Measurements from ENCODE around the gene KCNJ12.
"Not testable (repeated sequence)": the region's sequence is repeated elsewhere in the genome, so short reads cannot be mapped to it uniquely, and the experiment has no call there.

The KCNJ12 gene

DNA sequence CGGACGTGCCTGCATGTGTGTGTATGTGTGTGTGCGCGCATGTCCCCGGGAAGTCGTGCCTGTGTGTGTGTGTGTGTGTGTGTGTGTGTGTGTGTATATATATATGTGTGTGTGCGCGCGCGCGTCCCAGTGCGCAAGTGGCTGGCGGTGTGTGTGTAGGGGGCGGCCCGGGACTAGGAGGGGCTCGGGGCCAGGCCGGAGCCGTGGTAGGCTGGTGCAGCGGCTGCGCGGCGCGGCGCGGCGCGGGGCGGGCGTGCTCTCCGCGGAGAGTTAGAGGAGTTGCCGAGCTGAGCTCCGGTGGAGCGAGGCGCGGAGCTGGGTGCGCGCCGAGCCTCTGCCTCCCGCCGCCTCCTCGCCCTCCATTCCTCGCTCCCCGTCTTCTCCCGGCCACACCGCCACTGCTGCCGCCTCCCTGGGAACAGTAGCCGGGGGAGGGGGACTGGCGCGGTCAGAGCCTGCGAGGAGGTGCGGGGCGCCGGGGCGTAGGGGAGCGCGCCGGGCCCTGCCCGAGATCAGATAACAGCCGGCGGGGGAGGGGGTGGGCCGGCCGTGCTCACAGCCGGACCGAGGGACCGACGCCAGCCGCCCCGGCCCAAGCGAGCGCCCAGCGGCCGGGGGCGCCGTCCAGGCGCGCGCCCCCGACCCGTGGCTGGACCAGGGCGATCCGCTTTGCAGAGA is at the start of gene KCNJ12:
KCNJ12 (plus strand) TSS at position 277 of the 678 bp plus-strand sequence. CDS start 38,986 bp downstream, outside the sequence.
- DNase-seq, result no peak

DNA sequence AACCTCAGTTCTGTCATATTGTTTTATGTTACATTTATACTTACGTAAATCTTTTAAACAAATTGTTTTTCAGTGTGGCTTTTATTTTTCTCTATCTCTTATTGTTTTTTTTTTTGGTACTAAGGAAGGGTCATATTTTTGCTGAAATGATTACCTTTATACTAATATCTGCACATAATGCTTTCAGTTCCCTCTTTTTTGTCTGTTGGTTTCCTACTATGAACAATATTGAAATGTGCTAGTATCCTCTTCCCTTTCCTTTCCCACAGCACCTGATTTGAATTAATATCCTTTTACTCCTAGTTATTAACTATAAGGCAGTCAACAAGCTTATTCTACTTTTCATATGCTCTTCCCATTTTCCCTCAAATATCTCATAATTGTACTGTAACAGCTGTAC is 48.2 kb upstream of the KCNJ12 start:
- not testable (repeated sequence) for DNase-seq

DNA sequence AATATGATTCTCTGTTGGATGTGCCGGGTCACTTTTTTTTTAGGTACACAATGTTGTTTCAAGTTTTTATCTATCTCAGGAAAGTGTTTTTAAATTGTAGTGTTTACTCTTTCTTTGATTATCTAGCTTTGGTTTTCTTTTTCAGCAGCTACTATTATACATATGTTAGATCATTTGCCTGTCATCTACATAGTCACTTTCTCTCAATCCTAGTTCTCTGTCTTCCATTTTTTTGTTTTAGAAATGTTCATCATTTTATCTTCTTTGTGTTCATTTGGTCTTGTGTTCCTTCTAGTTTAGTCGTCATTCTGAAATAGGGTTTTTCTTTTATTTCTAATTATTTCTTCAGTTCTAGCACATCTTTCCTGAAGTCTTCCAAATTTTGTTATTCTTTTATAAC is 47.4 kb upstream of the KCNJ12 start:
- DNase-seq, result not testable (repeated sequence)

DNA sequence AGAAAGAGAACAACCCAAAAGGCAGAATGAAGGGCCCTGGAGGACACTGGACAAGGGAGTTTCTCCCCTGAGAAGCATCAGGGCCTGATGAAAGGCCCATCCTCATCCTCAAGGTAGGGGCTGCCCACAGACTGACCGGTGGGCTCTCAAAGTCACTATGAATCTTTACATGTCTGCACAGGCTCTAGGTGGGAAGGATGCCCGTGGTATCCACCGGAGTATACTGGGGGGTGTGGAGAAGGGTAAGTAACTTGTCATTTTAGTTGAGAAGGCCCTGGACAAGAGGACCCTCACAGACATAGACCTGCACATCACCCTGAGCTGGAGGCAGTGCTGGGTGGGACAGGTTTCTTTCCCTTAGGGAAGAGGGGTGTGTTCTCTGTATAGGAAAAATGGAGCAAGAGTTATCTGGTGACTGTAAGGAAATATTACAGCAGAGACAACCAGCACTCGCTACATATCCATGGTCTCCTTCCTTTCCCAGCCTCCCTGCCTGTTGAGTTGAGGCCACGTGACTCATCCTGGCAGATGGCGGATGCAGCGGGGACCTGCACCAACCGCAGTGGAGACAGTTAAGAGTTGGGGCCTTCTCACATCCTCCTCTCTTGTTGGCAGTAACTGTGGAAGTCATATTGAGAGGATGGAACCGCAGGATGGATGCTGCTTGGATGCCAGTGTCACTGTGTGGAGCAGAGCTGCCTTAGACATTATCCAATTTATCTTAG is 45.6 kb upstream of the KCNJ12 start:
- no peak for DNase-seq

DNA sequence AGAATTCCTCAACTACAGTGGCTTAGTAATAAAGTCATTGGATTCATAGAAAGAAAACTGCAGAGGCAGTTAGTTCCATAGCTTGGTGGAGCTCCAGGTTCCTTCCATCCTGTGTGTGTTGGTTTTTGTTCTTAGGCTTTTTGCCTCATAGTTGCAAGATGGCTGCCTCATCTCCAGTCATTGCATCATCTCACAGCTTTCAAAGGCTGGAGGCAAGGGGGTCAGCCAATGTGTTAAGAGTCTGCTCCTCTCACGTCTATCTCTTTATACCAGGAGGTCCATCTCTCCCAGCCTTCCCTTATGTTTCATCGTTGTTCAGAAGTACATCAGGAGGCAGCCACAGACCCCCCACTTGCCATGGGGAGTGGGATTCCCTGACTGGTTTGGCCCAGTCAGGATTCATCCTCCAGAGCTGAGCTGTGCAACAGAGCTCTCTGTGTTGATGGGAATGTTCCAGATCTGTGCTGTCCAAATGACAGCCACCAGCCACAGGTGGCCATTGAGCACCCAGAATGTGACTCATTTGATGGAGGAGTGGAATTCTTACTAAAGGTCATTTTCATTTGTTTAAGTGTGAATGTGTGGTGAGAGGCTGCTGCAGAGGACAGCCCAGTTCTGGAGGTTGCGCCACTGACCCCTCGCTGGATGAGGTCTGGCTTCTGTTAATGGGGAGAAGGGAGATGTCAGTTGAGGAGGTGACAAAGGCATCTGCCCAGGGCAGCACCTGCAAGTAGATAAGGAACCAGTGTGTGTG is 39.4 kb upstream of the KCNJ12 start:
- DNase-seq, result not testable (repeated sequence)

DNA sequence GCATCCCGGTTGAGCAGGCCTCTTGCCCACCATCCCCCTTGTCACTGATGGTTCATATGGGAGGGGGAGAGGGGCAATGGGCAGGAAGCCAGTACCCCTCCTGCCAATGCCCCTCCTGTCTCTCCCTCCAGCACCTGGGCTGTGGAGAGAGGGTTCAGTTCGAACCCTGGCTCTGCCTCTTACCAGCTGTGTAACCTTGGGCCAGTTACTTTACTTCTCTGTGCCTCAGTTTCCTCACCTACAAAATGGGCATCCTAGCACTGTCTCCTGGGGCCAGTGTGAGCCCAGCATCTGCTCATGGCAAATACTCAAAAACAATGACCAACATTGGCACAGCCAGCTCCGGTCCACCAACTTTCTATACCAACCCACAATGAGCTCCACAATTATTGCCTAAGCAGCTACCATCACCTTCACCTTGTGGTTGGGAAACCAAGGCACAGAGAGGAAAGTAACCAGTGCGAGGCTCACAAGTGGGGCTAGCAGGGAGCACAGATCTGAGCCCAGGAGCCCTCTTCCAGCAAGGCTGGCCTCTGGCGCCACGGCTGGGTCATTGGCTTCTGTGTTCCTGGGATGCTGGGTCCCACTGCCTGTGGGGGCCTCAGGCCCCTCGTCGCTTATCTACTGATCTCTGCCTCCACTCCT is 38.1 kb upstream of the KCNJ12 start:
- DNase-seq, result not testable (repeated sequence)

DNA sequence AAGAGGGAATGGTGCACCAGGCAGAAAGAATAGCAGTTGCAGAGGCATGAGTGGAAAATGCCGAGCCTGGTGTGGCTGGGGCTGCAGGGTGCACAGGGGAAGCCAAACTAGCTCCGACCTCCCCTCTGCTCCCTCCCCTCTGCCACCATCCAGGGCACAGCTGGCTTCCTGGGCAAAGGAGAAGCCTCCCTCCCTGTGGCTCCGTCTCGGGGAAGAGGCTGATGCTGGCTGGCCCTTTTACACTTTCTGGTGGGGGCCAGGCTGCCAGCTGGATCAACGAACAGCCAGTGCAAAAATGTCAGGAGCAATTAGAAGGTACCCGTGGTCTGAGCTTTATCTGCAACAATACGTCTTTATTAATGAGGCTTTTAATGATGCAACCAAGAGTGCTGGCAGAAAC is 37.1 kb upstream of the KCNJ12 start:
- no peak for DNase-seq

DNA sequence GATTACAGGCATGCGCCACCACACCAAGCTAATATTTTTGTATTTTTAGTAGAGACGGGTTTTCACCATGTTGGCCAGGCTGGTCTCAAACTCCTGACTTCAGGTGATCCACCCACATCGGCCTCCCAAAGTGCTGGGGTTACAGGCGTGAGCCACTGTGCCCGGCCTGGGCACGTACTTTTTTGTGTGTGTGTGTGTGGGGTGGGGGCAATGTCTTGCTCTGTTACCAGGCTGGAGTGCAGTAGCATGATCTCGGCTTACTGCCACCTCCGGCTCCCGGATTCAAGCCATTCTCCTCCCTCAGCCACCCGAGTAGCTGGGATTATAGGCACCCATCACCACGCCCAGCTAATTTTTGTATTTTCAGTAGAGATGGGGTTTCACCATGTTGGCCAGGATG is 36.6 kb upstream of the KCNJ12 start:
- not testable (repeated sequence) for DNase-seq

DNA sequence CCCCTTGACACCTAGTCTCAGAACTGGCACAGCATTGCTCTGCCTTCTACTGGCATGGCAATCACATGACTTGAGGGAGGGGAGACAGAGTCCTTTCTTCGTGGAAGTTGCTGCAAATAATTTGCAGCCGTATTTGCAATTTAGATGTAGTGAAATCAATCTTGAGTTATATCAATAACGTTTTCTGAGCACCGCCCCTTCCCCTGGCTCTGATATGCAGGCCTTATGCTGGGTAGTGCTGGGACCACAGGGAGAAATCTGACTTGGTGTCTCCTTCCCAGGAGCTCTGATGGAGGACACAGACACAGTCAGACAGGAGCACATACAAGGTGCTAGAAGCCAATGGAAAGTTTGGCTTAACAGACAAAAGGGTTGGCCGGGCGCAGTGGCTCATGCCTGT is 35.8 kb upstream of the KCNJ12 start:
- not testable (repeated sequence) for DNase-seq

DNA sequence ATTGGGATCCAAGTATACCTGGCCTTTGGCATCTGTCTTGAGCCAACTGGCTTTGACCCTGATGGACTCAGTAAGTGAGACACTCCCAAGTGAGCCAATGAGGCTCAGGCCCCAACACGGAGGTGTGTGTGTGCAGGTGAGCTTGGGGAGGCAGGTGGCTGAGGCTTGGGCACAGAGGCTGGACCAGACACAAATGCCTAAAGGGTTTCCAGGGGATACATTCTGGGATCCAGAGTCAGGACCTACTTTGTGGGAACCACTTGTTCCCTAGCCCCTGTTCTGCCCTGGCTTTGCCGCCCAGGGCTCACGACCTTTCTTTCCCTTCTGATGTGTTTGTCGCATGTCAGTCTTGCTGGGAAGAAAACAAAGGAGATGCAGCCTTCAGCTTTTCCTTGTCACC is 34.9 kb upstream of the KCNJ12 start:
- DNase-seq, result not testable (repeated sequence)

DNA sequence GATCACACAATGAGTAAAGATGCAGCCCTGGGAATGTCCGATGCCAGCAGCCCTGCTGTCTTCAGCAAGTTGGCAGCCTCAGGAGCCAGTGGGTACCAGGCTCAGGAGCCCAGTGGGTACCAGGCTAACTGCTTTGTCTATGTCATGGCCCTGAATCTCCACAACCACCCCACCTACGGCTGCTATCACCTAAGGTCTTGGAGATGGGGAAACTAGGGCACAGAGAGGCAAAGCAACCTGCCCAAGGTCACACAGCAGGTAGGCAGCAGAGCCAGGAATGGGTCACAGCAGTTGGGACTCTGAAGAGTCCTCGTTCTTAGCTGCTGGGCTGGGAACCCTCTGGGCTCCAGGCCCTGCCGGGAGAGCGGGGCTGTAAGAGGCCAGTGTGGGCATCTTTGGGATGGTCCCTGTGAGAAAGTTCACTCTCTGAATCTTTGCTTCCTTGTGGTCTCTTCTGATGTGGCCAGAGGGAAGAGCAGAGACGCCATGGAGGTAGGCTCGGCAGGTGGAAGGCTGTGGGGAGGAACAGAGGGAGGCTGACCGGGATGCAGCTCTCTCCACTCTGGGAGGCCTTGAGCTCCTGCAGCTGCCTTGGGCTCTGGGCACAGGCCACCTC is 34.1 kb upstream of the KCNJ12 start:
- DNase-seq, result not testable (repeated sequence)

DNA sequence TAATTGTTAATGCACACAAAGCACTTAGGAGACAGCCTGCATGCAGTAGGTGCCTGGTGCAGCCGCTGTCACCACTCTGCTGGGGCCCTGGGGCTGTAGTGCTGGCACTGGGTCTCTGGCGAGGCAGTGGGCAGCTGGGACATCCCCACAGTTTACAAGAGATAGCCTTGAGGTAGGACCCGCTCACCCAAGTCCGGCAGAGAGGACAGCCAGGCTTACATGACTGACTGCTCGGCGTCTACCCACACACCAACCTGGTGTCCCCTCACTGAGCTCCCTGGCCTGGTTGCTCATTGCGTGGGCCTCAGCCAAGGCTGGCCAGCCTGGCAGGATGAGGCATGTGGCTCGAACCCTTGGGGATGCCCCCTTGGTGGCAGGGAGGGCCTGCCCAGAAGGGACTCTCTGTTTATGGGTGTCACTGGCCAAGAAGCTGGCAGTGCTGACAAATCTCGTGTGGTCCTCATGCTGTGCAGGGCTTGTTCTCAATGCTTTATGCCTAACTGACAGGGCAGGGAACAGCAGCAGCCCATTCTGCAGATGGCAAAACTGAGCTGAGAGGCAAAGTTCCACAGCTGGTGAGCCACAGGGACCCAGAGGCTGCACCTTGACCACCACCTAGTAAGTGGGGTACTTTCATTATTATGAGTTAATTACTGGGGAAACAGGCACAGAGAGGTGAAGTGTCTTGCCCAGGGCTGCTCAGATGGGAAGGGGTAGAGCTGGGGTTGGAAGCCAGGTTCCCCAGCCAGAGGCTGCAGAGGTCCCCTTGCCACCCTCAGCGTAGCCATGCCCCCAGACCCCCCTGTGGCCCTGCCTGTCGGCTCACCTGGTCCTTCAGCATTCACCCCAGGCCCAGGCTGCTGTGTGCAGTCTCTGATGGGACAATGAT is 32.9 kb upstream of the KCNJ12 start:
- DNase-seq, result not testable (repeated sequence)

DNA sequence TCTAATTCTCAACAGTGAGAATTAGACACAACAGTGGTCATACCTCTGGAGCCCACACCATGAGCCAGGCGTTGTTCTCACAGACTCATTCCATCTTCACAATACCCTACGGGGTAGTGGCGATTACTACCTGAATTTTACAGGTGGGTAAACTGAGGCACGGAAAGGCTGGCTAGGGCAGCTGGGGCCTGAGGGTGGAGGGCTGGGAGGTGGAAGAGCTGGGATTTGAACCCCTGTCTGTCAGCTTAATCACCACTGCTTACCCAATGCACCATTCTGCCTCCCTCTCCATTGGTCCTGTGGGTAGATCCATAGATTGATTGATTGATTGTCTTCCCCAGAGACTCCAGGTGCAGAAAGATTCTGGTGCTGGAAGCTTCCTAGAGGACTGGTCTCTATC is 31.4 kb upstream of the KCNJ12 start:
- DNase-seq, result not testable (repeated sequence)

DNA sequence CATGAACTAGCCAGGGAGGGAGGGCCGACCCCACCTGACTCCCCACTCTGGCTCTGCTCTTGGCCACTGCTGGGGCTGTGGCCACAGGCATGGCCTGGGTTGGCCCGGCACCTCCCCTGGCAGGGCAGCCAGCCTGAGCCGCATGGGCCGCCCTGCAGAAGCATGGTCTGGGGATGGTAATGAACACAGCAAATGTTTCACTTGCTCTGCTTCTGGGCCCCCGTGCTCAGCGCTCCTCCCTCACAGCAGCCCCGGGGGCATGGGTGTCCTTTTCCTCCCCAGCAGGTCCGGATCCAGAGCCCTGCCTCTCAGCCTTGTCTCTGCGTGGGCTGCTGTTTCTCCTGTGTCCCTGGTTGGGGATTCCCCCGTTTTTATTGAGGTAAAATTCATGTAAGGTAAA is 30.9 kb upstream of the KCNJ12 start:
- no peak for DNase-seq

DNA sequence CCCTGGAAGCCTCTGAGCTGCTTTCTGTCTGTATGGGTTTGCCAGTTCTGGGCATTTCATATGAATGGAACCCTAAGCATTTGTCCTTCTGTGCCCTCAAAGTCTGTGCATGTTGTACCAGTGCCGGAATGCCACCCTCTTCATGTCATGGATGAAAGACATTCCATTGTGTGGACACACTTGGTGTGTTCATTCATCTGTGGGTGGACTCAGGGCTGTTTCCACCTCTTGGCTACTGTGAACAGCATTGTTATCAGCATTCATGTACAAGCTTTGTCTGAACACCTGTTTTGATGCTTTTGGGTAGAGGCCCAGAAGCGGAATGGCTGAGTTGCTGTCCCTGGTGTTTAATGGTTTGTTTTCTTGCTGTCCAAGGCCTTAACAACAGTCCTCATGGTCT is 30.1 kb upstream of the KCNJ12 start:
- not testable (repeated sequence) for DNase-seq

DNA sequence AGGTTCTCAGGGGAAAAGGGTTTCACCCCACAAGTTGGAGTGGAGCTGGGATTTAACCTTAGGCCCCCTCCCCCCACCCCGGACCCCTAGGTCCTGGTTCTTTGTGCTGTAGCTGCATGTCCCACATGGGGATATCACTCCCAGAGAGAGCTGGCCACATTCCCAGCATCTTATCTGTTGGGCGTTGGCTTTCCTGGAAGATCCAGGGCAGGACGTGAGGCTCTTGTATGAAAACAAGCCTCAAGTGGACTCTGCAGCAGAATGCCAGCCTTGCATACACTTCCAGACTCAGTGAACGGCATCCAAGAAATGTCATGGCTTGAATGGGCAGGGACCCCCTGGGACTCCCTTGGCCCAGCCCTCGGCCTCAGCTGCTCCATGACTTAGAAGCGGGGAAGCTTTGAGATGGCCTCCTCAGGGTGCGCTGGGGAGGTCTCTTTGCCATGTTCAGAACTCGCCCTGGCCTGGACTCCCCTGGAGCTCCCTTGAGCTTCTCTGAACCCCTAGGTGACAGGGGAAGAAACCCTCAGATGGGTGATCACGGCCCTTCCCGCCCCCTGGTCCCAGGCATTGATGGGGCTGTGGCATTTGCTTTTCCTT is 29.4 kb upstream of the KCNJ12 start:
- DNase-seq, result not testable (repeated sequence)

DNA sequence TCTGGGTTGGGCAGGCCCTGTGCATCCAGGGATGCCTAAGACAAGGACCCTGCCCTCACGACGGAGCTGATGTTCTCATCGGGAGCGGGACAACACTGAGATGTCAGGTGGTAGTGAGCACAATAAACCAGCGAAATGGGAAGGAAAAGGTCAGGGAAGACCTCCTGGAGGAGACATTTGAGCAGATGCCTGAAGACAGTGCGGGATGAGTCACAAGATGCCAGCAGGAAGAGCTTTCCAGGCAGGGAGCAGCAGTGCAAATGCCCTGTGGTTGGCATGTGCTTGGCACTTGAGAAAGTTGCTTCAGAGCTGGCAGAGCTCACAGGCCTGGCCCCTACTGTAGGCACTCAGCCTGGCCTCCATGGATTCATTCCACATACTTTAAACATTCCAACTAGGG is 28.5 kb upstream of the KCNJ12 start:
- DNase-seq, result not testable (repeated sequence)

DNA sequence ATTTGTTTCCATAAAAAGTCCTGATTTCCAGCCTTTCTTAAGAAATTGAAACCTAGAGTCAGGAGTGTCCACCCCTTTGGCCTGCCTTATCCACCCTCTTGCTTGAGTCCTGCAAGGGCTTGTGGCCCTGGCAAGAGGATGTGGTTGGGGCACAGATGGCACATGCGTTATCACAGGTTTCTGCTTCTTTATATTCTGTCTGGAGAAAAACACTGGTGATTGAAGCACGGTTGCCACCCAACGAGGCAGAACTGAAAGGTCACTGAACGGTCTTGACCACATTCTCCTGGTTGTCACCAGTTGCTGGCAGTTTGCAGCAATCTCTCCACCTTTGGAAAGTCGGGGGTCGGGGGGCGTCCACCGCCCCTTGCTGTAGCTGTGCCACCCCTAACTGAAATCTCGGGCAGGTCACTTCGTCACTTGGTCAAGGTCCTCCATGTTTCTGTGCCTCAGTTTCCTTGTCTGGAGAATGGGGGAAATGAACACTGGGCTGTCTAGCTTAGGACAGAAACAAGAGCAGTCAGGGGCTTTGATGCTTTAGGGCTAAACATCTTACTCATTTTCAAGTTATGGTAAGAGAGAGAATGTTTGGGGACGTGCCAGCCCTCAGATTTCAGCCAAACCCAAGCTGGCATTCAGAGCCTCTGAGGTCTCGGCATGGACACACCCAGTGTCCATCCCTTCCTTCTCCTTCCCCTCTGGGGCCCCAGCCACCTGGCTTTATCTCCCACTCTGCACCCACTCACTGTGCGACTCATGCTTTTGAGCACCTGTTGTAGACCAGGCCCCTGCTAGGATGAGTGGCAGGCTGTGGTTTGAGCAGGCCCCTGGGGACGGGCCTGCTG is 27.9 kb upstream of the KCNJ12 start:
- not testable (repeated sequence) for DNase-seq

DNA sequence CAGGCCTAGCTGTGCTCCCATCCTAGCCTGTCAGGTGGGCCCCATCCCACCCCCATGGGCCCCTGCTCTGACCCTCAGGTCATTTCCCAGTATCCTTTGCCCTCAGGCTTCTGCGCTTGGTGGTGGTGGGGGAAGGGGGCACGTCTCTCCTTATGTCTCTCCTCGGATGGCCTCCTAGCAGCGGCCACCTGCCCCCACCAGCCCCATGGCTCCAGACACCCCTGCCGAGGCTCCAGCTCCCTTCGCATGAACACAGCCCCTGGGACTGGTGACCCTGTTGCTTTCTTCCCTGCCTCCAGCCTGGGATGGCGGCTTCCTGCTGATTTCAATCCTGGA is 27.3 kb upstream of the KCNJ12 start:
- not testable (repeated sequence) for DNase-seq

DNA sequence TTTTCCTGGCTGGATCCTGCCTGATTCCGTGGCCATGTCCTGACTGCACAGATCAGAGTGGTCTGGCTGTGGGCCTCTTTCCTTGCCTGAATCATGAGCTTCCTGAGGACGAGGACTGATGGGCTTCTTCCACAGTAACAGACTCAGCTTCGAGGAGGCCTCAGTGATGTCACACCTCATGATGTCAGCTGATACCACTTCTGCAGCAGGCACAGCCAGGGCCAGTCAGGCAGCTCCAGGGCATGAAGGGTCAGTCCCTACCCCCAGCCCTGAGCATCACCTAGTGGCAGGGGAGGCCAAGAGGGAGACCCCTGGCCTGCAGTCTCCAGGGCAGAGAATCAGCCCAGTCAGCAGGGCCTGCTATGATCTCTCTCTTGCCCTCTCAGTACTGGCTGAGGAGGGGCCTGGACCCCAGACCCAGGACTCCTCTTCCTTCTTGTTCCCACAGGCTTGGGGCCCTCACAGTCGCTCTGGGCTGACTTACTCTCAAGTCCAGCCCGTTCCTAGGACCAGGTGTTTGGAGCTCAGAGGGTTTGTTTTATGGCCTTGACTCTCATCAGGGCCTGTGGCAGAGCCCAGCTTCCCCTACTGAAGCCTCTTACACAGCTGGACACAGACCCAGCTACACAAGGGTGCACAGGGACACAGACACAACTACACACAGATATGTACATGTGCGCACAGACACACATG is 26.7 kb upstream of the KCNJ12 start:
- not testable (repeated sequence) for DNase-seq

All from stimulated activated CD8-positive, alpha-beta memory T cell treated with anti-CD3 and anti-CD28 coated beads, Interleukin-4, amount 100 ng/mL, for 48 hours (primary cell).